HG03064 (cell line): ENCODE data around the gene BDH1.
"Not testable (repeated sequence)": the region's sequence is repeated elsewhere in the genome, so short reads cannot be mapped to it uniquely, and the experiment has no call there.

Experiments
- ATAC-seq: cut with Tn5 transposase; IDR thresholded peaks from one replicate; pipeline ENCODE4 v1.9.1; 2021; ENCODE audit warnings: low read depth; ENCODE audit not compliant: unreplicated experiment

BDH1 gene

GRCh38 chr3:197493049-197493448 lies 62.7 kb downstream of the BDH1 start:
- no peak for ATAC-seq

- no peak for ATAC-seq
Observed at GRCh38 chr3:197491923-197492664, 63.7 kb downstream of the BDH1 start.

GRCh38 chr3:197491478-197491877 lies 64.3 kb downstream of the BDH1 start:
- no peak for ATAC-seq

- no peak for ATAC-seq
Observed at GRCh38 chr3:197490098-197491058, 65.4 kb downstream of the BDH1 start.

- no peak for ATAC-seq
Observed at GRCh38 chr3:197487911-197488391, 67.8 kb downstream of the BDH1 start.

- ATAC-seq, result no peak
Observed at GRCh38 chr3:197486861-197487260, 68.9 kb downstream of the BDH1 start.

GRCh38 chr3:197485143-197485542 lies 70.6 kb downstream of the BDH1 start:
- ATAC-seq, result no peak

GRCh38 chr3:197484204-197484901 lies 71.4 kb downstream of the BDH1 start:
- no peak for ATAC-seq

- ATAC-seq, result no peak
Observed at GRCh38 chr3:197482001-197482400, 73.8 kb downstream of the BDH1 start.

GRCh38 chr3:197480320-197480719 lies 75.4 kb downstream of the BDH1 start:
- no peak for ATAC-seq

GRCh38 chr3:197478746-197479668 lies 76.8 kb downstream of the BDH1 start:
- ATAC-seq, result no peak

- ATAC-seq, result not testable (repeated sequence)
Observed at GRCh38 chr3:197477816-197478215, 78.0 kb downstream of the BDH1 start.

- no peak for ATAC-seq
Observed at GRCh38 chr3:197475997-197476525, 79.7 kb downstream of the BDH1 start.

GRCh38 chr3:197475514-197475913 lies 80.3 kb downstream of the BDH1 start:
- ATAC-seq, result no peak

GRCh38 chr3:197472151-197472550 lies 83.6 kb downstream of the BDH1 start:
- ATAC-seq, result no peak

GRCh38 chr3:197471221-197472010 lies 84.4 kb downstream of the BDH1 start:
- no peak for ATAC-seq

- ATAC-seq, result no peak
Observed at GRCh38 chr3:197468866-197469382, 86.8 kb downstream of the BDH1 start.

- no peak for ATAC-seq
Observed at GRCh38 chr3:197468167-197468566, 87.6 kb downstream of the BDH1 start.
